Endothelial cell (in vitro differentiated cells): ENCODE data around the gene CELF5. TPM values are rescaled to one million over a fixed set of nuclear protein-coding genes. Genes with fewer than 3 reads are reported as not detected.

Experiments
- DNase-seq: peaks from one replicate; pipeline ENCODE4 v3.0.0; 2021; ENCODE audit warnings: low spot score
- H3K27ac Mint-ChIP-seq: one replicate; pipeline ENCODE4 v1.8.0; 2021; ENCODE audit warnings: mixed read lengths, inconsistent platforms; ENCODE audit not compliant: unreplicated experiment
- H3K27me3 Mint-ChIP-seq: one replicate; pipeline ENCODE4 v1.8.0; 2021; ENCODE audit warnings: mild to moderate bottlenecking, moderate library complexity, mixed read lengths, inconsistent platforms; ENCODE audit not compliant: unreplicated experiment
- H3K36me3 Mint-ChIP-seq: one replicate; pipeline ENCODE4 v1.8.0; 2021; ENCODE audit warnings: mild to moderate bottlenecking, low read depth, mixed read lengths, inconsistent platforms; ENCODE audit not compliant: unreplicated experiment
- H3K4me1 Mint-ChIP-seq: one replicate; pipeline ENCODE4 v1.8.0; 2021; ENCODE audit warnings: mild to moderate bottlenecking, mixed read lengths, inconsistent platforms; ENCODE audit not compliant: unreplicated experiment
- H3K4me3 Mint-ChIP-seq: one replicate; pipeline ENCODE4 v1.8.0; 2021; ENCODE audit warnings: mild to moderate bottlenecking, mixed read lengths, inconsistent platforms; ENCODE audit not compliant: unreplicated experiment
- H3K9me3 Mint-ChIP-seq: one replicate; pipeline ENCODE4 v1.8.0; 2021; ENCODE audit warnings: mixed read lengths, inconsistent platforms; ENCODE audit not compliant: unreplicated experiment
- total RNA-seq: library from RNA; stranded (reverse); fragmentation: NEBNext Ultra II Directional; extraction: Animal tissue kit (Norgen Biotek cat#: 25700); gene quantifications from one replicate; pipeline ENCODE4 v1.2.1, GENCODE V29; 2021; ENCODE audit not compliant: unreplicated experiment
- TF ChIP-seq, protein P1 (sequence below): fragments of 200-600 bp; sonication (generic); IDR thresholded peaks from one replicate; pipeline ENCODE4 v1.5.0; 2021; ENCODE audit warnings: antibody characterized with exemption; ENCODE audit not compliant: unreplicated experiment

Gene CELF5
- total RNA-seq, 1 donor from 2014 or later = 0.38 TPM

DNA sequence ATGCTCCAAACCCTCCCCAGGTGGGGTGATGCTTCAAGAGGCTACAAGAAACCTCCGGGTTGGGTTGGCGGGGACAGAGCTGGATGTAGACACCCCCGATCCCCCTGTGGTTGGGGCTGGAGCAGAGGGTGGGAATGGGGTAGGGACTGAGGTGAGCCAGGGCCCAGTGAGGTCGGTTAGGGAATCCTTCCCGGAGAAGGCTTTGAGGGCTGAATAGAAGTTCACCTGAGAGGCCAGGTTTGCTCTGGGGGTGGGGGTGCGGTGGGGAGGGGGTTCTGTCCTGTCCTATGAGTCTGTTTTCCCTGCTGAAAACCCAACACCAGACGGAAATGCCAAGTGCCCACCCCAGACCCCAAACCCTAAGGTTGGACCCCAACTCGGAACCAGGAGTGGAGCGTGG is 69.1 kb downstream of the CELF5 start:
- Mint-ChIP-seq H3K4me3 (no peak overlapping the region), H3K27ac (no peak overlapping the region), H3K9me3 (no peaks in the 10 kb centered on the region), H3K36me3 (no peaks in the 10 kb centered on the region), H3K27me3 (peaks cover 2% of the 10 kb centered on the region), H3K4me1 (no peaks in the 10 kb centered on the region)
- no peak for DNase-seq
- TF ChIP-seq, protein P1, sequence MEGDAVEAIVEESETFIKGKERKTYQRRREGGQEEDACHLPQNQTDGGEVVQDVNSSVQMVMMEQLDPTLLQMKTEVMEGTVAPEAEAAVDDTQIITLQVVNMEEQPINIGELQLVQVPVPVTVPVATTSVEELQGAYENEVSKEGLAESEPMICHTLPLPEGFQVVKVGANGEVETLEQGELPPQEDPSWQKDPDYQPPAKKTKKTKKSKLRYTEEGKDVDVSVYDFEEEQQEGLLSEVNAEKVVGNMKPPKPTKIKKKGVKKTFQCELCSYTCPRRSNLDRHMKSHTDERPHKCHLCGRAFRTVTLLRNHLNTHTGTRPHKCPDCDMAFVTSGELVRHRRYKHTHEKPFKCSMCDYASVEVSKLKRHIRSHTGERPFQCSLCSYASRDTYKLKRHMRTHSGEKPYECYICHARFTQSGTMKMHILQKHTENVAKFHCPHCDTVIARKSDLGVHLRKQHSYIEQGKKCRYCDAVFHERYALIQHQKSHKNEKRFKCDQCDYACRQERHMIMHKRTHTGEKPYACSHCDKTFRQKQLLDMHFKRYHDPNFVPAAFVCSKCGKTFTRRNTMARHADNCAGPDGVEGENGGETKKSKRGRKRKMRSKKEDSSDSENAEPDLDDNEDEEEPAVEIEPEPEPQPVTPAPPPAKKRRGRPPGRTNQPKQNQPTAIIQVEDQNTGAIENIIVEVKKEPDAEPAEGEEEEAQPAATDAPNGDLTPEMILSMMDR = no peak

DNA sequence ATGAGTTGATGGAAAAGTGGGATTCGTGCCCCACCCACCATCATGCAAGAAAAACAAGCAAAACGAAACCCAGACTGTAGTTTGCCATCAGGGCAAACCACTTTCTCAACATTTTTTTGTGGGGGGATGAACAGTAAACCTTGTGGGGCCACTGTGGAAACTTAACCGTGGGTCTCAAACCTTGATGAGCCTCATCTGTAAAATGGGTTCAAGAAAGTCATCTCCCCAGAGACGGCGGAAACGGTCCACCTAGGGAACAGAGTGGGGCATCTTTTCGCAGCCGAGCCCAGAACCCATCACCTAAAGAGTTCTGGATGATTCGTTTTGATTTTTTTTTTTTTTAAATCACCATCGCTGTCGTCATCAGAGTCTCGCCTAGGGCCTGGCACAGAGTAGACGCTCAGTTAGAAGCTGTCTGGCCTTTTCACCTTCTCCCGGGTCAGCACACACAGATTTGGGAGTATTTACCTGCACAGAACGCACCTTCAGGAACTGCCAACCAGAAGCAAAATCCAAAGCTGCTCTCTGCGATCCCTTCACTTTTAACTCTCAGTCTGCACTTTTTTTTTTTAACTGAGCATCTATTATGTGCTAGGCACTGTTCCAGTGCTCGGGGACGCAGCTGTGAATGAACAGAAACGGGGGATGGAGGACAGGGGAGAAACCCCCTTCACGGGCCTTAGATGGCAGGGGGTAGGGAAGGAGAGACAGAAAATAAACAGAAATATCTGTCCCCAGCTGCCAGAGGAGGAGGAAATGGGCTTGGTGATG is 69.8 kb downstream of the CELF5 start:
- Mint-ChIP-seq H3K9me3 (no peaks in the 10 kb centered on the region), H3K27ac (no peak overlapping the region), H3K4me1 (no peaks in the 10 kb centered on the region), H3K36me3 (no peaks in the 10 kb centered on the region), H3K27me3 (peaks cover 2% of the 10 kb centered on the region), H3K4me3 (no peak overlapping the region)
- TF ChIP-seq, protein P1 = no peak
- DNase-seq = no peak

DNA sequence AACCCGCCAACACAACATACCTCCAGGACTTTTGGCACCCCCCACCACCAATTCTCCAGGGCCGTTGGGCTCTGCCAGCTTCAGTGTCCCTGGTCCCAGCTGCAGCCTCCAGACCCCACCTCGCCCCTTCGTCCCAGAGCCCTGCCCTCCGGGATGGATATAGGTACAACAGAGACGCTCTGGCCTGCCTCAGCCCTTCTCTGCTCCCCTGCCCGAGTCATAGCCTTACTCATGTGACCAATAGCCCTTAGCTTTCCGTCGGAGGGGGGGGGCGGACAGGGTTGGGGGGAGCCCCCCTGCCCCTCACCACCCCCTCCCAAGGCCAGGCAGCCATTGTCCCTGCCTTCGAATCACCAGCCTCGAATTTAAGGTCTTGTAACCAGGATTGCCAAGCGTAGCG is 71.1 kb downstream of the CELF5 start:
- H3K4me1 Mint-ChIP-seq = no peaks in the 10 kb centered on the region

DNA sequence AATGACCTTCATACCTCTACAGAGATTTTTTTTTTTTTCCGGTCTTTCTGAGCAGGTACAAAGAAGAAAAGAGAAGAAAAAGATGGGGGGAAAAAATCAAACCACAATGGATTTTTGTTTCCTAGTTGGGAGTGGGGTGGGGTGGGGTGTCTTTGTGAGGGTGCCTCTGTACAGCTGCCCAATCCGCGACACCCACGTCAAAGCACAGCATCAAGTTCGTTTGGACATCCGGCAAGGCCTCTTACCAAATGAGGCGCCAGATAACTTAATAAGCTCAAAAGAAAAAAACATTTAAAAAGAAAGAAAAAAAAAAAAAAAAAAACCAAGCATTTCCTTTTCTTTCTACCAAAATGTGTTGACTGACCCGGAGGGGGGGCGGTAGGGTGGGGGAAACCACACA is 71.6 kb downstream of the CELF5 start:
- H3K4me1 Mint-ChIP-seq = no peaks in the 10 kb centered on the region
- peaks cover 2% of the 10 kb centered on the region for H3K27me3 Mint-ChIP-seq
- no peaks in the 10 kb centered on the region for H3K36me3 Mint-ChIP-seq
- TF ChIP-seq, protein P1 = no peak
- no peak for DNase-seq
- H3K9me3 Mint-ChIP-seq = no peaks in the 10 kb centered on the region
- no peak overlapping the region for H3K27ac Mint-ChIP-seq
- no peak overlapping the region for H3K4me3 Mint-ChIP-seq

More for the DNA sequence above, 71.1 kb downstream of the CELF5 start:
- Mint-ChIP-seq H3K27ac (no peak overlapping the region), H3K27me3 (peaks cover 2% of the 10 kb centered on the region), H3K9me3 (no peaks in the 10 kb centered on the region), H3K4me3 (no peak overlapping the region), H3K36me3 (no peaks in the 10 kb centered on the region)
- DNase-seq = no peak
- TF ChIP-seq, protein P1 = no peak

DNA sequence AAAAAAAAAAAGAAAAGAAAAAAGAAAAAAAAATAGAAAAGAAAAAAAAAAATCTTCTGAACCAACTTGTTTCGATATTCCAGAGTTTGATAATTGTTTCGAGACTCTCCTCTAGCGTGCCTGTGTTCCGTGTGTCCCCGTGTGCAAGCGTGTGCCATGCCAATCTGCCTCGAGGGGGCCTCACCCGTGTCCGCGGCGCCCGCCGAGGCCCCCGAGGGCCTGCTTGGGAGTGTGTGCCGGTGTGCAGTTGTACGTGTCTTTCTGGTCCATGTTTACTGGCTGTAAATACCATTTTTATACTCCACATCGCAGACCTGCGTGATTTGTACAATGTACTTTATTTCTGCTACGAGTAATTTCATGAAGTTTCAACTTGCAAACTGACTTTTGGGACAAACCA is 72.0 kb downstream of the CELF5 start:
- Mint-ChIP-seq H3K4me3 (no peak overlapping the region), H3K27ac (no peak overlapping the region), H3K36me3 (no peaks in the 10 kb centered on the region), H3K4me1 (no peaks in the 10 kb centered on the region), H3K9me3 (no peaks in the 10 kb centered on the region), H3K27me3 (peaks cover 2% of the 10 kb centered on the region)
- TF ChIP-seq, protein P1 = no peak
- no peak for DNase-seq
